ENCODE data around the gene NUCB2. TPM values are rescaled to one million over a fixed set of nuclear protein-coding genes. Genes with fewer than 3 reads are reported as not detected.

Gene NUCB2
- total and polyA plus RNA-seq, 2 donors from 2014 or later = 73.0 to 93.5 TPM

- Histone ChIP-seq H3K27ac (ENCODE audit: low read depth in 2 of 2, low read length in 2 of 2) (no peak overlapping the region), H3K27me3 (ENCODE audit: control insufficient read depth, insufficient read depth, low read length) (no peaks in the 10 kb centered on the region), H3K36me3 (ENCODE audit: control insufficient read depth in 2 of 3, insufficient read depth in 3 of 3, low read length in 3 of 3) (peaks cover 0 to 73% (median 48%) of the 10 kb centered on the region in 3 donors), H3K9ac (ENCODE audit: low read length in 3 of 3) (no peak overlapping the region), H3K9me3 (ENCODE audit: control insufficient read depth in 2 of 3, insufficient read depth in 1 of 3, low read length in 3 of 3) (peaks cover 2 to 48% (median 25%) of the 10 kb centered on the region in 3 donors), H3K4me1 (ENCODE audit: control insufficient read depth in 2 of 3, insufficient read depth in 2 of 3, low read depth in 1 of 3, low read length in 3 of 3) (no peaks in the 10 kb centered on the region), H3K4me3 (ENCODE audit: low read length in 3 of 3) (no peak overlapping the region)
- FAIRE-seq (no peak), DNase-seq (no peak)
- TF ChIP-seq CTCF (IDR thresholded peaks at IDR 0.05; ENCODE audit: borderline replicate concordance, extremely low read depth, insufficient read depth) = no peak
- intact Hi-C loops (cut with DNase I) = no loop called here
These were observed 93.2 kb downstream of the NUCB2 start for GRCh38 chr11:17369684-17370243.

DNA sequence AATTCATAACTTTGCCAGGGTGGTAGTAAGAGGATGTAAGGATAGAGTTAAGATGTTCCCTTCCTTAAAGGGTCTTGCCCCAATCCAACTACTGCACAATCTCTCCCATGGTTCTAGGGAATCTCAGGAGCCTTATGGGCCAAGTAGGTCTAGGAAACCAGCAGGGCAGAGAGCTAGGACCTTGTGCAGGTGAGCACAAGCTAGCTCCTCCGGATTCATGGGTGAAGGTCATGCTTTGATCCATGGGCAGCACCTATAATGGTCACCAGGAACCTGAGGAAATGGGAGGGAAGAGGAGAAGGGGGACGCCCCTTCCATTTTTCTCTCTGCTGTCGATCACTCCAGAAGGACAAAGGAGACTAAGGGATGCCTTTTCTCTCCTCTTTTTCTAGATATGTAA is 95.1 kb downstream of the NUCB2 start:
- FAIRE-seq = no peak
- no peak for DNase-seq

GRCh38 chr11:17375547-17375946 is 99.0 kb downstream of the NUCB2 start:
- Histone ChIP-seq H3K9me3 (ENCODE audit: control insufficient read depth in 2 of 3, insufficient read depth in 1 of 3, low read length in 3 of 3) (peaks cover 0 to 27% (median 20%) of the 10 kb centered on the region in 3 donors), H3K4me1 (ENCODE audit: control insufficient read depth in 2 of 3, insufficient read depth in 2 of 3, low read depth in 1 of 3, low read length in 3 of 3) (no peaks in the 10 kb centered on the region), H3K9ac (ENCODE audit: low read length in 3 of 3) (no peak overlapping the region), H3K27ac (ENCODE audit: low read depth in 2 of 2, low read length in 2 of 2) (no peak overlapping the region), H3K36me3 (ENCODE audit: control insufficient read depth in 2 of 3, insufficient read depth in 3 of 3, low read length in 3 of 3) (peaks cover 0 to 35% (median 25%) of the 10 kb centered on the region in 3 donors), H3K27me3 (ENCODE audit: control insufficient read depth, insufficient read depth, low read length) (no peaks in the 10 kb centered on the region), H3K4me3 (ENCODE audit: low read length in 3 of 3) (no peak overlapping the region)
- FAIRE-seq (no peak), DNase-seq (no peak)
- intact Hi-C loops (cut with DNase I) = no loop called here
- TF ChIP-seq CTCF (IDR thresholded peaks at IDR 0.05; ENCODE audit: borderline replicate concordance, extremely low read depth, insufficient read depth) = no peak

More for the DNA sequence above, 95.1 kb downstream of the NUCB2 start:
- Histone ChIP-seq H3K9ac (ENCODE audit: low read length in 3 of 3) (no peak overlapping the region), H3K4me3 (ENCODE audit: low read length in 3 of 3) (no peak overlapping the region), H3K27ac (ENCODE audit: low read depth in 2 of 2, low read length in 2 of 2) (no peak overlapping the region), H3K27me3 (ENCODE audit: control insufficient read depth, insufficient read depth, low read length) (no peaks in the 10 kb centered on the region), H3K9me3 (ENCODE audit: control insufficient read depth in 2 of 3, insufficient read depth in 1 of 3, low read length in 3 of 3) (peaks cover 2 to 48% (median 25%) of the 10 kb centered on the region in 3 donors), H3K4me1 (ENCODE audit: control insufficient read depth in 2 of 3, insufficient read depth in 2 of 3, low read depth in 1 of 3, low read length in 3 of 3) (no peaks in the 10 kb centered on the region), H3K36me3 (ENCODE audit: control insufficient read depth in 2 of 3, insufficient read depth in 3 of 3, low read length in 3 of 3) (peaks cover 0 to 65% (median 46%) of the 10 kb centered on the region in 3 donors)
- intact Hi-C loops (cut with DNase I) = no loop called here
- TF ChIP-seq CTCF (IDR thresholded peaks at IDR 0.05; ENCODE audit: borderline replicate concordance, extremely low read depth, insufficient read depth) = no peak

DNA sequence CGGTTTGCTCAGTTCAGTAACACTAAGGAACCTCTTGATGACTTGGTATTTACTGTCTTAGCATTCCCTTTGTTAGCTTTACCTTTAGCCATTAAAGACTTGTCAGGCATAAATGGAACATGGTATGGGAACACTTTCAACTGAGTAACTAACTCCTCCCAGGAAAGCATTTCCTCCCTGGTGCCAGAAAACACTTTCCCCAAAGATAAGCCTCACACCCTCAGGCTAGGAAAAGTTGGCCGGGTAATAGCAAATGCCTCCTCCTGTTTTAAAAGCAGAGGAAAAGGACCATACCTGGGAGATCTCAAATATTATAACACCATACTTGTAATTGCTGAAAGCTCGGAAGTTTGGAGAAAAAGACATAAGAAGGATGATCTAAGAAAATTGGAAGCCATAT is 100.0 kb downstream of the NUCB2 start:
- no peak overlapping the region for H3K27ac ChIP-seq (ENCODE audit: low read depth in 2 of 2, low read length in 2 of 2)
- H3K4me1 ChIP-seq (ENCODE audit: control insufficient read depth in 2 of 3, insufficient read depth in 2 of 3, low read depth in 1 of 3, low read length in 3 of 3) = no peaks in the 10 kb centered on the region
- intact Hi-C loops (cut with DNase I) = no loop called here
- H3K9ac ChIP-seq (ENCODE audit: low read length in 3 of 3) = no peak overlapping the region
- no peak for FAIRE-seq
- peaks cover 0 to 18% (median 11%) of the 10 kb centered on the region in 3 donors for H3K9me3 ChIP-seq (ENCODE audit: control insufficient read depth in 2 of 3, insufficient read depth in 1 of 3, low read length in 3 of 3)
- H3K36me3 ChIP-seq (ENCODE audit: control insufficient read depth in 2 of 3, insufficient read depth in 3 of 3, low read length in 3 of 3) = peaks cover 0 to 27% (median 22%) of the 10 kb centered on the region in 3 donors
- no peaks in the 10 kb centered on the region for H3K27me3 ChIP-seq (ENCODE audit: control insufficient read depth, insufficient read depth, low read length)
- DNase-seq = no peak
- TF ChIP-seq CTCF (IDR thresholded peaks at IDR 0.05; ENCODE audit: borderline replicate concordance, extremely low read depth, insufficient read depth) = no peak
- H3K4me3 ChIP-seq (ENCODE audit: low read length in 3 of 3) = no peak overlapping the region

Data from kidney (tissue), 14 donors.